HepG2 (cell line): ENCODE measurements around the gene TUBA4B. TPM values are rescaled to one million over a fixed set of nuclear protein-coding genes. Genes with fewer than 3 reads are reported as not detected.

Experiments used
- DBP ChIP-seq: sonication (generic); formaldehyde crosslinking; IDR thresholded peaks from 2 replicates; pipeline ENCODE4 v1.4.0; 2020; ENCODE audit warnings: missing genetic modification reagents; ENCODE audit errors: not compliant biosample characterization
- ESRRA ChIP-seq: sonication (generic); formaldehyde crosslinking; IDR thresholded peaks from 2 replicates; pipeline ENCODE4 v1.5.1; 2020; ENCODE audit warnings: mild to moderate bottlenecking, low read depth, missing genetic modification reagents
- EZH2 ChIP-seq: conservative IDR thresholded peaks from 2 replicates; pipeline ENCODE4 v1.6.1; 2012; ENCODE audit warnings: mild to moderate bottlenecking, low read depth, low read length, moderate library complexity
- FOXO1 ChIP-seq: sonication (generic); formaldehyde crosslinking; IDR thresholded peaks from 2 replicates; pipeline ENCODE4 v1.4.0; 2020; ENCODE audit warnings: missing genetic modification reagents
- HMGXB4 ChIP-seq, 2 experiments: sonication (generic) in 1 of 2; formaldehyde crosslinking in 1 of 2; IDR thresholded peaks; 2 replicates each; pipeline versions ENCODE4 v1.4.0 to v1.6.1; 2018 to 2020; ENCODE audit warnings: missing genetic modification reagents in 2 of 2, borderline replicate concordance in 1 of 2, low read depth in 1 of 2, mild to moderate bottlenecking in 1 of 2, missing biosample characterization in 1 of 2
- JUNB ChIP-seq: sonication (generic); formaldehyde crosslinking; IDR thresholded peaks from 2 replicates; pipeline ENCODE4 v1.8.0; 2022; ENCODE audit warnings: missing genetic modification reagents, mild to moderate bottlenecking, borderline replicate concordance
- KDM2A ChIP-seq: sonication (generic); formaldehyde crosslinking; IDR thresholded peaks from 2 replicates; pipeline ENCODE4 v1.4.0; 2020; ENCODE audit warnings: low read depth, missing genetic modification reagents, borderline replicate concordance
- KDM5B ChIP-seq: sonication (generic); formaldehyde crosslinking; IDR thresholded peaks from 2 replicates; pipeline ENCODE4 v1.4.0; 2020; ENCODE audit warnings: missing genetic modification reagents, mild to moderate bottlenecking, borderline replicate concordance
- KDM6A ChIP-seq: IDR thresholded peaks from 2 replicates; pipeline ENCODE4 v1.6.1; 2016; ENCODE audit warnings: low read depth
- MAFK ChIP-seq, 2 experiments: IDR thresholded peaks in 1 of 2; conservative IDR thresholded peaks in 1 of 2; 2 replicates each; pipeline ENCODE4 v1.6.1; 2011; ENCODE audit warnings: improper control_type of control experiment in 2 of 2, low read length in 2 of 2
- MEIS1 ChIP-seq: sonication (generic); formaldehyde crosslinking; IDR thresholded peaks from 2 replicates; pipeline ENCODE4 v1.9.0; 2021; ENCODE audit warnings: mild to moderate bottlenecking, missing genetic modification reagents, moderate library complexity, borderline replicate concordance
- MXD4 ChIP-seq: IDR thresholded peaks from 2 replicates; pipeline ENCODE4 v1.6.1; 2016; ENCODE audit warnings: mild to moderate bottlenecking, missing biosample characterization, missing genetic modification reagents
- SETDB1 ChIP-seq: sonication (generic); formaldehyde crosslinking; IDR thresholded peaks from 2 replicates; pipeline ENCODE4 v1.5.1; 2020; ENCODE audit warnings: missing genetic modification reagents, mild to moderate bottlenecking, borderline replicate concordance
- SKIL ChIP-seq: sonication (generic); formaldehyde crosslinking; IDR thresholded peaks from 2 replicates; pipeline ENCODE4 v1.8.0; 2022; ENCODE audit warnings: missing genetic modification reagents, mild to moderate bottlenecking, moderate library complexity, borderline replicate concordance
- TBX3 ChIP-seq: fragments of 450-650 bp; IDR thresholded peaks from 2 replicates; pipeline ENCODE4 v1.6.1; 2017; ENCODE audit warnings: antibody characterized with exemption, mild to moderate bottlenecking, inconsistent platforms, borderline replicate concordance
- TCF12 ChIP-seq, 2 experiments: fragments of 450-650 bp in 1 of 2; sonication (generic) in 1 of 2; formaldehyde crosslinking in 1 of 2; IDR thresholded peaks; 2 replicates each; pipeline versions ENCODE4 v1.6.1 to v1.8.0; 2017 to 2022; ENCODE audit warnings: antibody characterized with exemption in 1 of 2, mild to moderate bottlenecking in 1 of 2, missing genetic modification reagents in 1 of 2, moderate library complexity in 1 of 2
- THAP11 ChIP-seq: IDR thresholded peaks from 2 replicates; pipeline ENCODE4 v1.6.1; 2016; ENCODE audit warnings: missing biosample characterization, missing genetic modification reagents
- TOE1 ChIP-seq: sonication (generic); formaldehyde crosslinking; IDR thresholded peaks from 2 replicates; pipeline ENCODE4 v1.4.0; 2020; ENCODE audit warnings: mild to moderate bottlenecking, missing genetic modification reagents
- ZFP37 ChIP-seq: sonication (generic); formaldehyde crosslinking; IDR thresholded peaks from 2 replicates; pipeline ENCODE4 v1.4.0; 2020; ENCODE audit warnings: missing genetic modification reagents, borderline replicate concordance
- ZNF24 ChIP-seq: fragments of 450-650 bp; IDR thresholded peaks from 2 replicates; pipeline ENCODE4 v1.6.1; 2017; ENCODE audit warnings: antibody characterized with exemption, mild to moderate bottlenecking
- ZNF720 ChIP-seq: sonication (generic); formaldehyde crosslinking; IDR thresholded peaks from 2 replicates; pipeline ENCODE4 v1.4.0; 2020; ENCODE audit warnings: missing genetic modification reagents
- ZNF746 ChIP-seq: sonication (generic); formaldehyde crosslinking; IDR thresholded peaks from 2 replicates; pipeline ENCODE4 v1.8.0; 2022; ENCODE audit warnings: mild to moderate bottlenecking, missing genetic modification reagents
- ZNF788 ChIP-seq: sonication (generic); formaldehyde crosslinking; IDR thresholded peaks from 2 replicates; pipeline ENCODE4 v1.5.0; 2020; ENCODE audit warnings: mild to moderate bottlenecking, missing genetic modification reagents, borderline replicate concordance
- ZNF816 ChIP-seq: sonication (generic); formaldehyde crosslinking; IDR thresholded peaks from 2 replicates; pipeline ENCODE4 v1.8.0; 2022; ENCODE audit warnings: missing genetic modification reagents, mild to moderate bottlenecking, borderline replicate concordance
- ZSCAN31 ChIP-seq: sonication (generic); formaldehyde crosslinking; IDR thresholded peaks from 2 replicates; pipeline ENCODE4 v1.5.0; 2020; ENCODE audit warnings: low read depth, mild to moderate bottlenecking, missing genetic modification reagents
- polyA plus RNA-seq, 8 experiments: library from polyadenylated mRNA; depleted of rRNA in 3 of 8; stranded (reverse) in 7 of 8; unstranded in 1 of 8; fragments of >200 nt; fragmentation: Illumina TruSeq in 4 of 8; extraction: Trizol in 4 of 8; gene quantifications; 2 replicates each; pipeline versions ENCODE4 v1.2.1 to v1.2.3, GENCODE V29; 2011 to 2016; ENCODE audit warnings: low read depth in 4 of 8, missing spikeins in 1 of 8, mixed read lengths in 1 of 8; ENCODE audit not compliant: insufficient read depth in 1 of 8
- total RNA-seq, 5 experiments: library from RNA; depleted of rRNA; stranded (reverse); fragments of >200 nt; fragmentation: Illumina TruSeq; extraction: Trizol; gene quantifications; 2 replicates each; pipeline ENCODE4 v1.2.3, GENCODE V29; 2016; ENCODE audit warnings: low read depth in 1 of 5

Gene TUBA4B
- total and polyA plus RNA-seq, 2 of the 13 experiments (the other 11 are each of a cell fraction or from before 2014, with no cell fraction given), result 0.18 to 0.22 TPM

GRCh38 chr2:219249203-219249980, 3.7 kb upstream of the TUBA4B start (continued):
- TF ChIP-seq KDM5B (peak; percentile 34; the same call in 1 of the 2 replicates), ZNF788 (CRISPR knock-in tag) (peak; percentile 94), ZNF816 (CRISPR knock-in tag) (0 out of 2 replicates have a peak, but pooled peaks have one; percentile 77), ZNF720 (CRISPR knock-in tag) (0 out of 2 replicates have a peak, but pooled peaks have one; percentile 19), TCF12 (IDR thresholded peaks at IDR 0.05) (no peak), TCF12 (CRISPR knock-in tag; IDR thresholded peaks at IDR 0.05) (no peak), MEIS1 (CRISPR knock-in tag) (0 out of 2 replicates have a peak, but pooled peaks have one; percentile 57), FOXO1 (CRISPR knock-in tag) (peak; percentile 78; the same call in 1 of the 2 replicates), ZFP37 (no peak), ZNF24 (no peak), ZSCAN31 (CRISPR knock-in tag) (peak; percentile 80), TBX3 (no peak), DBP (no peak), SKIL (CRISPR knock-in tag) (no peak), HMGXB4 (CRISPR knock-in tag; IDR thresholded peaks at IDR 0.05; ENCODE audit: borderline replicate concordance in 1 of 2, low read depth in 1 of 2) (peak in 1 of 2 experiments; percentile 70; a peak in 3 of 4 replicates), MXD4 (no peak), ZNF746 (CRISPR knock-in tag) (peak; percentile 80; the same call in 1 of the 2 replicates), MAFK (conservative IDR thresholded peaks at IDR 0.05 in 1 of 2, IDR thresholded peaks at IDR 0.05 in 1 of 2; ENCODE audit: low read length in 2 of 2) (0 out of 4 replicates have a peak, but pooled peaks of 1 of the 2 experiments have one; percentile 17), KDM2A (CRISPR knock-in tag) (no peak), EZH2 (no peak), TOE1 (no peak), ESRRA (CRISPR knock-in tag) (no peak), JUNB (no peak), THAP11 (CRISPR knock-in tag) (peak; percentile 65; the same call in 1 of the 2 replicates), SETDB1 (CRISPR knock-in tag) (no peak), KDM6A (CRISPR knock-in tag) (peak; percentile 73)
